ENCODE data around the gene YJEFN3. TPM values are rescaled to one million over a fixed set of nuclear protein-coding genes. Genes with fewer than 3 reads are reported as not detected.

Gene YJEFN3
- total RNA-seq, 1 experiment from 2014 or later: 18.5 TPM

- ChIA-PET CTCF (no interaction called here), POLR2A (ENCODE audit: unreplicated experiment) (no interaction called here)
- intact Hi-C loops (cut with micrococcal nuclease; ENCODE audit: unreplicated experiment): no loop called here
- Histone ChIP-seq H3F3A (ENCODE audit: insufficient read depth, low read depth) (peaks cover 26% of the 10 kb centered on the region; the same call in 1 of the 2 replicates), H3K27me3 (ENCODE audit: insufficient read depth, low read depth) (no peaks in the 10 kb centered on the region), H3K9me2 (ENCODE audit: insufficient read depth) (no peaks in the 10 kb centered on the region), H3K79me2 (ENCODE audit: low read depth) (no peaks in the 10 kb centered on the region), H3K4me3 (no peak overlapping the region), H3K4me1 (replicated peaks; ENCODE audit: insufficient read depth) (no peaks in the 10 kb centered on the region), H2AFZ (no peak overlapping the region), H4K20me1 (ENCODE audit: insufficient read depth) (peaks cover 8% of the 10 kb centered on the region; the same call in 1 of the 2 replicates), H3K4me2 (no peak overlapping the region), H3K36me3 (ENCODE audit: low read depth) (0 out of 2 replicates have a peak, but pooled peaks cover 19% of the 10 kb centered on the region), H3K9me3 (ENCODE audit: insufficient read depth, low read depth) (no peaks in the 10 kb centered on the region), H3K27ac (no peak overlapping the region)
- TF ChIP-seq, protein P1, sequence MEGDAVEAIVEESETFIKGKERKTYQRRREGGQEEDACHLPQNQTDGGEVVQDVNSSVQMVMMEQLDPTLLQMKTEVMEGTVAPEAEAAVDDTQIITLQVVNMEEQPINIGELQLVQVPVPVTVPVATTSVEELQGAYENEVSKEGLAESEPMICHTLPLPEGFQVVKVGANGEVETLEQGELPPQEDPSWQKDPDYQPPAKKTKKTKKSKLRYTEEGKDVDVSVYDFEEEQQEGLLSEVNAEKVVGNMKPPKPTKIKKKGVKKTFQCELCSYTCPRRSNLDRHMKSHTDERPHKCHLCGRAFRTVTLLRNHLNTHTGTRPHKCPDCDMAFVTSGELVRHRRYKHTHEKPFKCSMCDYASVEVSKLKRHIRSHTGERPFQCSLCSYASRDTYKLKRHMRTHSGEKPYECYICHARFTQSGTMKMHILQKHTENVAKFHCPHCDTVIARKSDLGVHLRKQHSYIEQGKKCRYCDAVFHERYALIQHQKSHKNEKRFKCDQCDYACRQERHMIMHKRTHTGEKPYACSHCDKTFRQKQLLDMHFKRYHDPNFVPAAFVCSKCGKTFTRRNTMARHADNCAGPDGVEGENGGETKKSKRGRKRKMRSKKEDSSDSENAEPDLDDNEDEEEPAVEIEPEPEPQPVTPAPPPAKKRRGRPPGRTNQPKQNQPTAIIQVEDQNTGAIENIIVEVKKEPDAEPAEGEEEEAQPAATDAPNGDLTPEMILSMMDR (conservative IDR thresholded peaks at IDR 0.05): no peak
- TF ChIP-seq EZH2 (IDR thresholded peaks at IDR 0.05; ENCODE audit: low read depth): no peak
- BruUV-seq (replicated peaks): no TSS peak
- no peak for DNase-seq
Measured at GRCh38 chr19:19502808-19503602, 25.7 kb upstream of the YJEFN3 start.

GRCh38 chr19:19504754-19505668 lies 23.7 kb upstream of the YJEFN3 start:
- intact Hi-C loops (cut with micrococcal nuclease; ENCODE audit: unreplicated experiment): no loop called here
- H3K4me2 ChIP-seq: no peak overlapping the region
- H3K27me3 ChIP-seq (ENCODE audit: insufficient read depth, low read depth): no peaks in the 10 kb centered on the region
- no peaks in the 10 kb centered on the region for H3K9me3 ChIP-seq (ENCODE audit: insufficient read depth, low read depth)
- no peak for TF ChIP-seq EZH2 (IDR thresholded peaks at IDR 0.05; ENCODE audit: low read depth)
- TF ChIP-seq, protein P1 (conservative IDR thresholded peaks at IDR 0.05): no peak
- H3K9me2 ChIP-seq (ENCODE audit: insufficient read depth): no peaks in the 10 kb centered on the region
- H2AFZ ChIP-seq: no peak overlapping the region
- ChIA-PET CTCF (no interaction called here), POLR2A (ENCODE audit: unreplicated experiment) (no interaction called here)
- no peaks in the 10 kb centered on the region for H3K79me2 ChIP-seq (ENCODE audit: low read depth)
- H3K4me1 ChIP-seq (replicated peaks; ENCODE audit: insufficient read depth): no peaks in the 10 kb centered on the region
- H3K36me3 ChIP-seq (ENCODE audit: low read depth): 0 out of 2 replicates have a peak, but pooled peaks cover 19% of the 10 kb centered on the region
- H3F3A ChIP-seq (ENCODE audit: insufficient read depth, low read depth): peaks cover 34% of the 10 kb centered on the region; the same call in 1 of the 2 replicates
- H4K20me1 ChIP-seq (ENCODE audit: insufficient read depth): peaks cover 8% of the 10 kb centered on the region; the same call in 1 of the 2 replicates
- H3K4me3 ChIP-seq: no peak overlapping the region
- no TSS peak for BruUV-seq (replicated peaks)
- no peak overlapping the region for H3K27ac ChIP-seq
- DNase-seq: no peak

DNA sequence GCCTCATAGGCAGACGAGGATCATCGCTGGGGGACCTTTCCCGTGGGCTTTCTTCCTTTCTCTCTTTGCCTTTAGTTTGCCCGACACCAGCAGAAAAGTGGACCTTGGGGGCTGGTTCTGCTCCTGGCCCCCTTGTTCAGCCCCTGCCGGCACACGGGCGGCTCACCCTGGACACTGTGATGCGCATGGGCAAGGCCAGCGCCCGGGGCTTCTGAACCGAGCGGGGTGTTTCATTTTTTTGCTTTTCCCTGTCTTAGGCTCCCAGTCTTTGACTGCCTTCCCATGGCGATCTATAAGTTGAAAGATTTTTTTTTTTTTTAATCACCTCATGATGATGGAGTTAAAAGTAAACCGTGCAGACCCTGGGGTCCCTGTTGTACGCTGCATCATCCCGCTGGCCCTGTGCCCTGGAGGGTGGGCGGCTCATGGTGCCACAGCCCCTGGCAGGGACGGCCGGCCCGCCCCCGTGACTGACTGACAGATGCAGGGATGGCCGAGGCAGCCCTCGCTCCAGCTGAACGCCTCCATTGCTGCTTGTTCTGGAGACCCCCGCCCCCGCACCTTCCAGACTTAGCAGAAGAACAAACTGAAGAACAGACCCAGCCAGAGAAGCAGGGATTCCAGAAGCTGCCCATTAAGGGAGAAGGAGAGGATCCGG lies 22.9 kb upstream of the YJEFN3 start:
- POLR2A ChIA-PET (ENCODE audit: unreplicated experiment): no interaction called here
- intact Hi-C loops (cut with micrococcal nuclease; ENCODE audit: unreplicated experiment): no loop called here

More for the DNA sequence above, 22.9 kb upstream of the YJEFN3 start:
- Histone ChIP-seq H2AFZ (no peak overlapping the region), H3K9me3 (ENCODE audit: insufficient read depth, low read depth) (no peaks in the 10 kb centered on the region), H3F3A (ENCODE audit: insufficient read depth, low read depth) (peaks cover 38% of the 10 kb centered on the region; the same call in 1 of the 2 replicates), H3K27me3 (ENCODE audit: insufficient read depth, low read depth) (no peaks in the 10 kb centered on the region), H3K4me3 (no peak overlapping the region), H4K20me1 (ENCODE audit: insufficient read depth) (peaks cover 8% of the 10 kb centered on the region; the same call in 1 of the 2 replicates), H3K4me2 (no peak overlapping the region), H3K4me1 (replicated peaks; ENCODE audit: insufficient read depth) (no peaks in the 10 kb centered on the region), H3K79me2 (ENCODE audit: low read depth) (no peaks in the 10 kb centered on the region), H3K9me2 (ENCODE audit: insufficient read depth) (no peaks in the 10 kb centered on the region), H3K36me3 (ENCODE audit: low read depth) (0 out of 2 replicates have a peak, but pooled peaks cover 14% of the 10 kb centered on the region), H3K27ac (no peak overlapping the region)
- CTCF ChIA-PET: no interaction called here
- TF ChIP-seq EZH2 (IDR thresholded peaks at IDR 0.05; ENCODE audit: low read depth): no peak
- TF ChIP-seq, protein P1 (conservative IDR thresholded peaks at IDR 0.05): no peak
- DNase-seq: no peak
- TSS peak; percentile 11 for BruUV-seq (replicated peaks)

Measured in PC-9 (cell line).